Lower leg skin (tissue), 3 donors: ENCODE measurements around the gene COL13A1.

ENCODE experiments used
- POLR2A ChIP-seq, 2 donors: fragments of 450-650 bp; IDR thresholded peaks; one replicate each; pipeline ENCODE4 v1.6.1; 2016 to 2017; ENCODE audit warnings: antibody characterized with exemption in 2 of 2, mild to moderate bottlenecking in 1 of 2, moderate library complexity in 1 of 2
- TF ChIP-seq, protein P1 (sequence below), 3 donors: fragments of 450-650 bp; IDR thresholded peaks; one replicate each; pipeline ENCODE4 v1.5.1; 2016; ENCODE audit warnings: antibody characterized with exemption in 3 of 3, mild to moderate bottlenecking in 3 of 3, moderate library complexity in 2 of 3

DNA sequence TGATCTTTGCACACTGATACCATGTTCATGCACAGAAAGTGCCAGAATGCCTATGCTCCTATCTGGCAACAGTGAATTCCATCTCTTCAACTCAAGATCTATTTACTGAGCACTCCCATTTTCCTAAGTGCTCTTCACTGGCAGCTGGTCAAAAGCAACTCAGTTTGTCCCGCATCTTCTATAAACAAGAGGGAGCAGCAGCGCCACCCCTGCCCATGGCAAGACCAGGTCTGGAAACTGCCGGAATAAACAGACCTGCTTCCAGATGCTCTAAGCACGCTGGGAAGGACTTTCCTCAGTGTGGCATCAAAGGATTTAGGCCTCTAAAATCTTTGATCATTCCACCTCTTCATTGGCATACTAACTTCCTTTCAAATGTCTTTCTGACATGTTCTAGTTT, 146.6 kb downstream of the COL13A1 start:
- TF ChIP-seq, protein P1, sequence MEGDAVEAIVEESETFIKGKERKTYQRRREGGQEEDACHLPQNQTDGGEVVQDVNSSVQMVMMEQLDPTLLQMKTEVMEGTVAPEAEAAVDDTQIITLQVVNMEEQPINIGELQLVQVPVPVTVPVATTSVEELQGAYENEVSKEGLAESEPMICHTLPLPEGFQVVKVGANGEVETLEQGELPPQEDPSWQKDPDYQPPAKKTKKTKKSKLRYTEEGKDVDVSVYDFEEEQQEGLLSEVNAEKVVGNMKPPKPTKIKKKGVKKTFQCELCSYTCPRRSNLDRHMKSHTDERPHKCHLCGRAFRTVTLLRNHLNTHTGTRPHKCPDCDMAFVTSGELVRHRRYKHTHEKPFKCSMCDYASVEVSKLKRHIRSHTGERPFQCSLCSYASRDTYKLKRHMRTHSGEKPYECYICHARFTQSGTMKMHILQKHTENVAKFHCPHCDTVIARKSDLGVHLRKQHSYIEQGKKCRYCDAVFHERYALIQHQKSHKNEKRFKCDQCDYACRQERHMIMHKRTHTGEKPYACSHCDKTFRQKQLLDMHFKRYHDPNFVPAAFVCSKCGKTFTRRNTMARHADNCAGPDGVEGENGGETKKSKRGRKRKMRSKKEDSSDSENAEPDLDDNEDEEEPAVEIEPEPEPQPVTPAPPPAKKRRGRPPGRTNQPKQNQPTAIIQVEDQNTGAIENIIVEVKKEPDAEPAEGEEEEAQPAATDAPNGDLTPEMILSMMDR (IDR thresholded peaks at IDR 0.05), result no peak
- no peak for TF ChIP-seq POLR2A (IDR thresholded peaks at IDR 0.05)
